Measurements from ENCODE around the gene PMF1. TPM values are rescaled to one million over a fixed set of nuclear protein-coding genes. Genes with fewer than 3 reads are reported as not detected.
"Not testable (repeated sequence)": the region's sequence is repeated elsewhere in the genome, so short reads cannot be mapped to it uniquely, and the experiment has no call there.

PMF1 gene
- total RNA-seq, 4 donors from 2014 or later, result 39.9 to 52.8 (median 43.6) TPM

GRCh38 chr1:156211243-156211642 lies 1.6 kb upstream of the PMF1 start:
- no peaks in the 10 kb centered on the region for H3K27me3 ChIP-seq
- peaks cover 0 to 10% (median 5%) of the 10 kb centered on the region in 4 donors for H3K4me1 ChIP-seq
- no peak for TF ChIP-seq POLR2A (IDR thresholded peaks at IDR 0.05)
- no peak for TF ChIP-seq CTCF (IDR thresholded peaks at IDR 0.05)
- H3K27ac ChIP-seq, result no peak overlapping the region
- no peaks in the 10 kb centered on the region for H3K9me3 ChIP-seq
- no peak for DNase-seq
- H3K4me3 ChIP-seq, result no peak overlapping the region
- peaks cover 0 to 44% (median 0%) of the 10 kb centered on the region in 3 donors for H3K36me3 ChIP-seq

GRCh38 chr1:156212130-156212529 lies 677 bp upstream of the PMF1 start:
- H3K27ac ChIP-seq, result peak overlapping the region; percentile 90 to 95 (median 91)
- H3K4me3 ChIP-seq, result peak overlapping the region in 1 of 4 donors; percentile 69
- H3K36me3 ChIP-seq, result peaks cover 0 to 35% (median 0%) of the 10 kb centered on the region in 3 donors
- DNase-seq, result no peak
- TF ChIP-seq CTCF (IDR thresholded peaks at IDR 0.05), result no peak
- no peak for TF ChIP-seq POLR2A (IDR thresholded peaks at IDR 0.05)
- peaks cover 0 to 10% (median 5%) of the 10 kb centered on the region in 4 donors for H3K4me1 ChIP-seq
- H3K27me3 ChIP-seq, result no peaks in the 10 kb centered on the region
- H3K9me3 ChIP-seq, result no peaks in the 10 kb centered on the region

- Histone ChIP-seq H3K36me3 (peaks cover 0 to 20% (median 0%) of the 10 kb centered on the region in 3 donors), H3K27ac (peak overlapping the region; percentile 90 to 95 (median 91)), H3K27me3 (no peaks in the 10 kb centered on the region), H3K4me1 (peaks cover 0 to 10% (median 5%) of the 10 kb centered on the region in 4 donors), H3K4me3 (peak overlapping the region; percentile 66 to 73 (median 70)), H3K9me3 (no peaks in the 10 kb centered on the region)
- DNase-seq, result no peak
- TF ChIP-seq POLR2A (IDR thresholded peaks at IDR 0.05) (no peak), CTCF (IDR thresholded peaks at IDR 0.05) (no peak)
These were observed 798 bp downstream of the PMF1 start for GRCh38 chr1:156213644-156213966.

GRCh38 chr1:156214024-156214748 lies 1.4 kb downstream of the PMF1 start:
- Histone ChIP-seq H3K27me3 (no peaks in the 10 kb centered on the region), H3K4me3 (peak overlapping the region in 2 of 4 donors; percentile 69 to 70), H3K9me3 (no peaks in the 10 kb centered on the region), H3K27ac (peak overlapping the region in 2 of 4 donors; percentile 91 to 95), H3K4me1 (peaks cover 0 to 10% (median 5%) of the 10 kb centered on the region in 4 donors), H3K36me3 (peaks cover 0 to 14% (median 0%) of the 10 kb centered on the region in 3 donors)
- DNase-seq, result no peak
- no peak for TF ChIP-seq CTCF (IDR thresholded peaks at IDR 0.05)
- TF ChIP-seq POLR2A (IDR thresholded peaks at IDR 0.05), result no peak

- H3K36me3 ChIP-seq, result peaks cover 0 to 14% (median 0%) of the 10 kb centered on the region in 3 donors
- not testable (repeated sequence) for H3K9me3 ChIP-seq, DNase-seq, H3K27ac ChIP-seq, H3K4me3 ChIP-seq, H3K27me3 ChIP-seq
- H3K4me1 ChIP-seq, result peaks cover 0 to 10% (median 5%) of the 10 kb centered on the region in 4 donors
These were observed 3.7 kb downstream of the PMF1 start for GRCh38 chr1:156216361-156217086.

- H3K4me1 ChIP-seq, result peaks cover 0 to 10% (median 5%) of the 10 kb centered on the region in 4 donors
- no peak overlapping the region for H3K4me3 ChIP-seq
- no peaks in the 10 kb centered on the region for H3K27me3 ChIP-seq
- no peak for DNase-seq
- peaks cover 0 to 27% (median 0%) of the 10 kb centered on the region in 3 donors for H3K36me3 ChIP-seq
- H3K9me3 ChIP-seq, result no peaks in the 10 kb centered on the region
- H3K27ac ChIP-seq, result peak overlapping the region in 1 of 4 donors; percentile 19
- TF ChIP-seq POLR2A (IDR thresholded peaks at IDR 0.05) (no peak), CTCF (IDR thresholded peaks at IDR 0.05) (no peak)
These were observed 5.1 kb downstream of the PMF1 start for GRCh38 chr1:156217871-156218270.
